NCI-H187 treated with DMSO at 0.1 percent for 48 hours (cell line): ENCODE data around the gene RNASEH2A.
"Not testable (repeated sequence)": the region's sequence is repeated elsewhere in the genome, so short reads cannot be mapped to it uniquely, and the experiment has no call there.

Experiments
- DNase-seq: peaks from one replicate; lab custom pipeline; 2025; lab: John Stamatoyannopoulos, UW

RNASEH2A gene

DNA sequence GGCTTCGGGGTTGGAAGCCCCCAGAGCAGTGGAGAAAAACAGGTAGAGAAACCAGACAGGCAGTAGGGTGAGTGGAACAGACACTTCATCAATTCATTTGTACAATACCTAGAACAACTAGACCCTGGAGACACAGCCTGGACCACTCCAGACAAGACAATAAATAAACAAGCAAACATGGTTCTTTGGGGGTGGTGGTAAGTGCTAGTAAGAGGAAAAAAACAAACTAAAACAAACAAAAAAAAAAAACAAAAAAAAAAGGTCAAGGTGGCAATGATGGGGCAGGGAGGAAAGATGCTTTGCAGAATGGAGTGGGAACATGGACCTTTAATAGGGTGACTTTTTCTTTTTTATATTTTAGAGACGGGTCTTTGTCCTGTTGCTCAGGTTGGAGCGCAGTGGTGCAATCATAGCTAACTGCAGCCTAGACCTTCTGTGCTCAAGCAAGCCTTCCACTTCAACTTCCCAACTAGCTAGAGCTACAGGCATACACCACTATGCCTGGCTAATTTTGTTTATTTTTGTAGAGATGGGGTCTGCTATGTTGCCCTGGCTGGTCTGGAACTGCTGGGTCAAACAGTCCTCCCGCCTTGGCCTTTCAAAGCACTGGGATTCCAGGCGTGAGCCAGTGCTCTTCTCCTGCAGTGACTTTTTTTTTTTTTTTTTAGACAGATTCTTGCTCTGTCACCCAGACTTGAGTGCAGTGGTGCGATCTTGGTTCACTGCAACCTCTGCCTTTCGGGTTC, 12.0 kb upstream of the RNASEH2A start:
- no peak for DNase-seq

DNA sequence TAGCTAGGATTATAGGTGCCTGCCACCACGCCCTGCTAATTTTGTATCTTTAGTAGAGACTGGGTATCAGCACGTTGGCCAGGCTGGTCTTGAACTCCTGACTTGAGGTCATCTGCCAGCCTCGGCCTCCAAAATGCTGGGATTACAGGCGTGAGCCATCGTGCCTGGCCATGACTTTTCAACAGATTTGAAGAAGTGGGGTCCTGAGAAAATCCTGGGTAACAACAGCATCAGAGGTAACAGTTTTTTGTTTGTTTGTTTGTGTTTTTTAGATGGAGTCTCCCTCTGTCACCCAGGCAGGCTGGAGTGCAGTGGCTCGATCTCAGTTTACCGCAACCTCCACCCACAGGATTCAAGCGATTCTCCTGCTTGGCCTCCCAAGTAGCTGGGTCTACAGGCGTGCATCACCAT, 11.4 kb upstream of the RNASEH2A start:
- no peak for DNase-seq

DNA sequence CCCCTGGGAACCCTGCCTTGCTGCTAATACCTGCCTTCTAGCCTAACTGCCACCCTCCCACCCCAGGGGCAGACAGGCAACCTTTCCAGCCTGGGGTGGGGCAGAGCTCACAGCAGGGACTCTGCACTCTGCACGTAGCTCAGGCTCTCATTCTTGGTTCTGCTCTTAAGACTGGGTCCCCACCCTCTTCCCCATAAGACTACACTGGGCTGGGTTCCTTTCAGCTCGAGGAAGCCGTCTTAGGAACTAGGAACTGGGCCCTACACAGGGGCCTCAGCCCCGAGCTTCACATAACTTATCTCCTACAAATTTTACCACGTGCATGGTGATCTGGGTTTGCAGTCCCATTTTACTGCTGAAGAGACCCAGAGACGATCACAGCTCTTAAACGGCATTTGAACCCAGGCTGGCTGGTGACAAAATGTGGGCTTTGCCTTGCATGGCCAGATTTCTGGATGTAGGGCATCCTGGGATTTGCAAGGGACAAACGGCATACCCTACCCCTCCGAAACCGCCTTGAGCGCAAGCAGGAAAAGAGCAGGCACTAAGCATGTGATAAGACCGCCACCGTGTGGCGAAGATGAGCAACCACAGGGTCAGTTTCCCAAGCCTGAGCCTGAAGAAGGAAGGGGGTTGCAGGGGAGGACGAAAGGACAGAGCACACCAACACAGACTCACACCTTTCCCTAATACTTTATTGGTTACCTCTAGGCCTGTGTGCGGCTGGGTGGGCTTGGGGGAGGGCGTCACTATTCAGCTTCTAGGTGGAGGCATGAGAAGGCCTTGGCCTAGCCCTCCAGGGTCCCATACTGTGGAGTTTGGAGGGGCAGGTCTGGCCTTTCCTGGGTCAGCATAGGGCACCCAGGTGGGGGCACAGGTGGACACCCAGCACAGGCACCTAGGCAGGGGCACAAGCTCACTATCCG, 10.0 kb upstream of the RNASEH2A start:
- DNase-seq, result no peak

DNA sequence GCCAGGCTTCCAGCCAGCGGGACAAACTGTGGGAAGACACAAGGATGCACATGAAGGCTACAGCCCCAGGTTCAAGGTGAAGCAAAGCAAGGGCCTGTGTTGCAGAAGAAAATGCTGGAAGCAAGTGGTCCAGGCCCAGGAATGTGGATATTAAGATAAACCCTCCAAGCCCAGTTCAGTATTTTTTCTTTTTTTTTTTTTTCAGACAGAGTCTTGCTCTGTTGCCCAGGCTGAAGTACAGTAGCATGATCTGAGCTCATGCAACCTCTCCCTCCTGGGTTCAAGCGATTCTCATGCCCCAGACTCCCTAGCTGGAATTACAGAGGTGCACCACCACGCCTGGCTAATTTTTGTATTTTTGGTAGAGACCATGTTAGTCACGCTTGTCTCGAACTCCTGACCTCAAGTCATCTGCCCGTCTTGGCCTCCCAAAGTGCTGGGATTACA, 9.2 kb upstream of the RNASEH2A start:
- no peak for DNase-seq

DNA sequence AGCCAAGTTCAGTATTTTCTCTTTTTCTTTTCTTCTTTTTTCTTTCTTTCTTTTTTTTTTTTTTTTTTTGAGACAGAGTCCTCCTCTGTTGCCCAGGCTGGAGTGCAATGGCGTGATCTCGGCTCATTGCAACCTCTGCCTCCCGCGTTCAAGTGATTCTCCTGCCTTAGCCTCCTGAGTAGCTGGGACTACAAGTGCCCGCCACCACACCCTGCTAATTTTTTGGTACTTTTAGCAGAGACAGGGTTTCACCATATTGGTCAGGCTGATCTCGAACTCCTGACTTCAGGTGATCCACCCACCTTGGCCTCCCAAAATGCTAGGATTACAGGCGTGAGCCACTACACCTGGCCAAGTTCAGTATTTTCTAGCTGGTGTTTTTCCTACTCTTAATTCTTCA, 8.8 kb upstream of the RNASEH2A start:
- DNase-seq, result not testable (repeated sequence)

DNA sequence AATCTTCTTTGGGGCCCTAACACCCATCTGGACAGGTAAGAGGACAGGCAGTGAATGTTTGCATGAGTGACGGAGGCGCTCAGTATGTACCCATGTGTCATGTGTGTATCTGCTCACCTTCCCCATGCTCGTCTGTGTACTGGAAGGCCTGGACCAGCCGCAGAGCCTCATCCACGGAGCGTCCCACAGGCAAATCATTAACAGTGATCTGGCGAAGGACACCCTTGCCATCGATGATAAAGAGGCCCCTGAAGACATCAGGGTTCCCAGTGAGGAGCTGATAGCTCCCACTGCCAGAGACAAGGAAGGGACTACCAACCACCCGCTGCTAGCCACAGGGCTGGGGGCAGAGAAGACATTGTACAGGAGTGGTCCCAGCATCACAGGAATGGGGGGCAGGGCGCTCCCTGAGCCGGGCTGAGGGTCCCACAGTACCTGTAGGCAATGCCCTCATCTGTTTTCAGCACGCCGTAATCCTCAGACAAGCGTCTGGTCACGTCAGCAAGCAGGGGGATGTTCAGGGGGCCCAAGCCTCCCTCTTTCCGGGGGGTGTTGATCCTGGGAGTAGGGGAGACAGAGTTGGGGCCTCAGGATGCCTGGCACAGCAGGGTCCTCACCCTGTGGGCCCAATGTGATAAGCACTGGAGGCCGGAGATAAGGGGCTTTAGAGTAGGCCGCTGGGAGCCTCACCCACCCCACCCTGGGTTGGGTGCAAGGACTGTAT, 6.5 kb upstream of the RNASEH2A start:
- no peak for DNase-seq

DNA sequence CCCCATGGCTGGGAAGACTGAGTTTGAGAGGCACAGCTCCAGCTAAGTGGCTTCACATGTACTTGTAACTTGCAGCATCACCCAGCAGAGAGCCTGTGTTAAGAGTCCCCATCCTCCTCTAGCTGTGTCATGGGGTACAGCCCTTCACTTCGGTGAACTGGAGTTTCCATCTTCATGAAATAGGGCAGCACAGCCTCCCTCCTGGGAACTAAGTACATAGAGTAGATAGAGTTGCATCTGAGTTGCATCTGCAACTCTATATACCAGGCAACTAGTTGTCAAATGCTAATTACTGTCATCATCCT, 6.0 kb upstream of the RNASEH2A start:
- DNase-seq, result no peak

DNA sequence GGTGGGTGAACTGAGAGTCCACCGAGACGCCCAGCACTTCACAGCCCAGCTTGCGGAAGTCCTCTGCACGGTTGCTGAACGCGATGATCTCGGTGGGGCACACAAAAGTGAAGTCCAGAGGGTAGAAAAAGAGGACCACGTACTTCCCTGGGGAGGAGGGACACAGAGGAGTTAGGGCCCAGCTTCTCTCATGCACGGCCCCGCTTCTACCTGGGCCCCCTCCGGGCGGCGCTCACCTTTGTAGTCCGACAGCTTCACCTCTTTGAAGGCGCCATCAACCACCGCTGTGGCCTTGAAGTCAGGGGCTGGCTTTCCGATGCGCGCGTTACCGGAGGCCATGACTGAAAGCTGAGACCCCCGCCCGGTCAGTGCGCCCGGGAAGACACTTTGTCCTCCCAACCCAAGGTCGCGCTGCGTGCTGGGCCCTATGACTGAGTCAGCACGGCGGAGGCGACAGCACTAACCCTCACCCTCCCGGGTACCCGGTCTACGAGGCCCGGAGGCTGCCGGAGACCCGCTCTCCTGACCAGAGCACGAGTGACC, 5.4 kb upstream of the RNASEH2A start:
- no peak for DNase-seq

DNA sequence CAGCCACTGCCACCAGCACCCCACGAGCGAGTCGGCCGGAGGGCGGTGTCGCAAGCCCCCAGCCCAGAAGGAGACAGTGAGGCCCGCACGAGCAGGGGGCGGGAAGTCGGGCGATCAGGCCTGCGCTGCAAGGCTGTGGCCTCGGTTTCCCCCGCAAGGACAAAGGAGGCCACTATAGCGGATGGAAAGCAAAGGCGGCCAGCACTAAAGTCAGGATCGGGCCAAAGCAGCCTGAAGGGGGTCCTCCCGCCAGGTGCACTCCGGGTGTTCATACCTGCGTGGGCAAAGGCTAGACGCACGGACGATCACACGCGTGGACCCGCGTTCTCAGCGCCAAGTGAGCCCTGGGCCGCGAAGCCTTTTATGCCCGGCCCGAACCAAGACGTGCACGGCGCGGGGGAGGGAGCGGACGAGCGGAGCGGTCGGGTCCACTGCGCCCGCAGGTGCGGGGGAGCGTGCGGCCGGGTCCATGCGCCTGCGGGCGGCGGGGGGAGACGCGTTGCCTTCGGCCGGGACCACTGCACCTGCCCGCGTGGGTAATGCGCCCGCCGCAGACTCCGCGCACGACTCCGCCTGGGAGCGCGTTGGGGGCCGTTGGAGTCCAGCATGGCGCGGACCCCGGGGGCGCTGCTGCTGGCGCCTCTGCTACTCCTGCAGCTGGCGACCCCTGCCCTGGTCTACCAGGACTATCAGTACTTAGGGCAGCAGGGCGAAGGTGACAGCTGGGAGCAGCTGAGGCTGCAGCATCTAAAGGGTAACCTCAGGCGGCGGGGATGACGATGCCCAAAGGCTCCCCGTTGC, 4.7 kb upstream of the RNASEH2A start, which contains the start of the genes PRDX2 and THSD8:
PRDX2 (minus strand) TSS at position 335 of the 801 bp plus-strand sequence. CDS start 539 bp downstream, outside the sequence.
THSD8 (plus strand) TSS at position 604 of the 801 bp plus-strand sequence; CDS start at position 607, 3 bp downstream.
- no peak for DNase-seq

DNA sequence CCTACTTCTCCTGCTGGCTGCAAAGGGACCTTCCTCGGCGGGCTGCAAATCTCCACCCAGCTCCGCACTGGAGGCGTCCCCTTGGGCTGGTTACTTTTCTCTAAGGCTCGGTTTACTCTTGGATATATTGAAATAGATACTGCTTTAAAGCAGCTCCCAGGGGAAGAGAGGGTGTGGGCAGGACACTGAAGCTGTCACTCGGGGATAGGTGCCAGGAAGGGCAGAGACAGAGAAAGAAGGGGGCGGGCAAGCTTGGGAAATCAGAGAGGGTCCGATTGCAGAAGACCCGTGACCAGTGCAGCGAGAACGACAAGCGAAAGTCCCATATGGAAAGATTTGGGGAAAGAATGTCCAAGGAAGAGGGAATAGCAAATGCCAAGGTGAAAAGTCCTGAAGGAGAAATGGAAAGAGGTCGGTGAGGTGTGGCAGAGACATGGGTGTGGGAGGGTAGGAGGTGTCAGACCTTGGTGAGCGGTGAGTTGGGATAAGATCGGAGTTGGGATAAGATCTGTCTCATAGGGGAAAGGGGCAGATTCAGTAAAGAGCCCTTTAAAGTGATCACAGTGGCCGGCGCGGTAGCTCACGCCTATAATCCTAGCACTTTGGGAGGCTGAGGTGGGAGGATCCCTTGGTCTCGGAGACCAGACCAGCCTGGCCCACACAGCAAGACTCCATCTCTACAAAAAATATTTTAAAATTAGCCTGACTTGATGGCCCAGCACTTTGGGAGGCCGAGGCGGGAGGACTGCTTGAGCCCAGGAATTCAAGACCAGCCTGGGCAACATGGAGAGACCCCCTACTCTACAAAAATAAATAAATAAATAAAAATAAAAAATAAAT, 3.9 kb upstream of the RNASEH2A start:
- no peak for DNase-seq

DNA sequence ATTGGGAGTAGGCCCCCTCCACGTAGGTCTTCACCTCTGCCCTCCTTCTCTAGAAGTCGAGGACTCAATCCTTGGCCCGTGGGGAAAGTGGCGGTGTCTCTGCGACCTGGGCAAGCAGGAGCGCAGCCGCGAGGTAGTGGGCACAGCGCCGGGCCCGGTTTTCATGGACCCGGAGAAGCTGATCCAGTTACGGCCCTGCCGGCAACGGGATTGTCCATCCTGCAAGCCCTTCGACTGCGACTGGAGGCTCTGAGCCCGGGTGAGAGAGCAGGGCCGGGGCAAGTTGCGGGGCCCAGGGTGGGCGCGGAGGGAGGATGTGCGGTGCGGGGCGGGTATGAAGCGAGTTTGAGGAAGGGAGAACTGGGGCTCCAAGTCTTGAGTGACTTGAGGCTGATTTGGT, 2.3 kb upstream of the RNASEH2A start:
- DNase-seq, result no peak

DNA sequence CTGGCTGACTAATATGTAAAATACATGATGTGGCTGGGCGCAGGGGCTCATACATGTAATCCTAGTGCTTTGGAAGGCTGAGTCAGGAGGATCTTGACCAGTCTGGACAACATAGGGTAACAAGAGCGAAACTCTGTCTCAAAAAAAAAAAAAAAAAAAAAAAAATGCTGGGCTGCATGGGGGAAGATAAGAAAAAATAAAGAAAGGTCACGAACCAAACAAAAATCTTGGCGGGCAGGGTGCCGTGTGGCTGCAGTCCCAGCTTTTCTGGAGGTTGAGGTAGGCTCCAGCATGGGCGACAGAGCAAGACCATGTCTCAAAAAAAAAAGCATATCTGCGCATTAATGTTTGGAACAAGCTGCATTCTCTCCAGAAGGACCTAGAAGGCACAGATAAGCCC, 8.7 kb downstream of the RNASEH2A start:
- DNase-seq, result no peak

DNA sequence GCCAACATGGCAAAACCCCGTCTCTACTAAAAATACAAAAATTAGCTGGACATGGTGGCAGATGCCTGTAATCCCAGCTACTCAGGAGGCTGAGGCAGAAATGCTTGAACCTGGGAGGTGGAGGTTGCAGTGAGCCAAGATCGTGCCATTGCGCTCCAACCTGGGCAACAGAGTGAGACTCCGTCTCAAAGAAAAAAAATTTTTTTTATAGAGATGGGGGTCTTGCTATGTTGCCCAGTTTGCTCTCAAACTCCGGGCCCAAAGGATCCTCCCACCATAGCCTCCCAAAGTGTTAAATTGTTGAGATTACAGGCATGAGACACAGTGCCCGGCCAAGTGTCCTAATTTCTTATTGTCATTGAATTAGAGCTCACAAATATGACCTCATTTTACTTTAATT, 10.8 kb downstream of the RNASEH2A start:
- not testable (repeated sequence) for DNase-seq

DNA sequence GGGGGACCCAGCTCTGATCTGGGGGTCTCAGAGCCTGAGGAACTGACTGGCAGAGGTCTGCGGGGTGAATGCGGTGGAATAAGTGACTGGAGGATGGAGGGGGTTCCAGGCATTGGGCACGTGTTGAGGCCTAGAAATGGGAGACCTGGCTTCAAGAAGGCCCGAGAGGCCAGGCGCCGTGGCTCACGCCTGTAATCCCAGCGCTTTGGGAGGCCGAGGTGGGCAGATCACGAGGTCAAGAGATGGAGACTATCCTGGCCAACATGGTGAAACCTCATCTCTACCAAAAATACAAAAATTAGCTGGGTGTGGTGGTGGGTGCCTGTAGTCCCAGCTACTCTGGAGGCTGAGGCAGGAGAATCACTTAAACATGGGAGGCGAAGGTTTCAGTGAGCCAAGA, 11.4 kb downstream of the RNASEH2A start:
- DNase-seq, result not testable (repeated sequence)

DNA sequence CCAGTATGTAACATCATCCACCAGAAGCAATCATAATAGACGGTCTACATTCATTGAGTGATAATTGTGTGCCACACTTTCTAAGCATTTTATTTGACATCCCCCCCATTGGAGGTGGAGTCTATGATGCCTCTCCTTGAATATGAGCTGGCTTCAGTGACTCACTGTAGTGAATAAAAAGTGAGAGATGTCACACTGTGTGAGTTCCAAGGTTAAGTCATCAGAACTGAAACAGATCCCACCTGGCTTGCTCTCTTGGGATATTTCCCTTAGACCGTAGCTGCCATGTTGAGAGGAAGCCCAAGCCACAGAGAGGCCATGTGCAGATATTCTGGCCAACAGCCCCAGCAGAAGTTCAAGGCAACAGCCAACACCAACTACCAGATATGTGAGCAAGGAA, 15.4 kb downstream of the RNASEH2A start:
- DNase-seq, result no peak

DNA sequence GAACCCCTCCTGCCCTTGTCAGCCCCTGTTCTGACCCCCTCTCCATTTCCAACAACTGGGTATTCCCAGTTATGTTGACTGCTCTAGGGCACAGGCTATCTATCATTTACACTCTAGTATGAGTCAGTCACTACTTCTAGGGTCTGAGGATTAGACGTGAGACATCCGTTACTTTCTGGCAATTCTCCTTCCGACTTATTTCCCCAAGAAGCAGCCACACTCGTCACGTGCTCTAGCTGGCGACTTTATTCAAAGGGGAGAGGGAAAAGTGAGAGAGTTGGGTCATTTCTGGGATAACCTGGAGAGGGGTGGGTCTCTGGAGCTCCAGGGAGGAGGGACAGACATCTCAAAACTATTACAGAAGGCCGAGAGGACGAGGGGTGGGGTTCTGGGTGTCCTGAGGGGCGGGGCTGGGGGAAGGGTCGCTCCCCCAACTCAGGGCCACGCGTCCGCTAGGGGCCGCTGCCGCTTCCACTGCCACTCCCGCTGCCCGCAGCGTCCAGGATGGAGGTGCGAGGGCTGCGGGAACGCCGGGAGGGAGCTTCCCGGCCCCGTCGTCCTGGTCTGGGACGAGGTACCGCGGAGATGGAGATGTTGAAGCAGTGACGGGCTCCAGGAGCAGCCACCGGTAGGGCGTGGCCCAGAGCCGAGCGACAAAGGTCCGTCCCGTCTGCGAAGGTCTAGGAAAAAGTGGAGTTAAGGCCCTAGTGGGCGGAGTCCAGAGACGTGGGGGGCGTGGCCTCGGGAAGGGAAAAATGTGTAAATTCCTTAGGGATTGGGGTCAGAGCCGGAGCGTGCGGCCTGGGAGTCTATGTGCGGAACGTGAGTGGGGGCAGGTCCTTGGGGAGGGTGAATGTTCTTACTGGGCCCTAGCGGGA, 19.1 kb downstream of the RNASEH2A start:
- DNase-seq, result no peak

DNA sequence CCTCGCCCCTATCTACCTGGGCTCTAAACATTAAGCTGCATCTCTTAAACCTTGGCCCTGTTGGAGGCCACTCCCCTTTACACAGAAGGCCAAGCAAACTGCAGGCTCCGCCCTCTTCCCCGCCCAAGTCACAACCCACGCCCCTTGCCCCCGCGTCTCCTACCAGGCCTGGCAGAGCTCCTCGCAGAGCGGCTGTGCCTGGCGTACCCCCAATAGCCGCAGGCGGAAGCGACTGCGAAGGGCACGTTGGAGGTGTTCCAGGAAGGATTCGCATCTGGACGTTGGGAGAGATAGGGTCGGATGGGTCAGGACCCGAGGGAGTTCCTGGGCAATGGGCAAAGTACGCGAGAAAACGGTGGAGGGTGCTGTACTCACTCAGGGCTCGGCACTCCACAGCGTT, 22.1 kb downstream of the RNASEH2A start:
- no peak for DNase-seq

DNA sequence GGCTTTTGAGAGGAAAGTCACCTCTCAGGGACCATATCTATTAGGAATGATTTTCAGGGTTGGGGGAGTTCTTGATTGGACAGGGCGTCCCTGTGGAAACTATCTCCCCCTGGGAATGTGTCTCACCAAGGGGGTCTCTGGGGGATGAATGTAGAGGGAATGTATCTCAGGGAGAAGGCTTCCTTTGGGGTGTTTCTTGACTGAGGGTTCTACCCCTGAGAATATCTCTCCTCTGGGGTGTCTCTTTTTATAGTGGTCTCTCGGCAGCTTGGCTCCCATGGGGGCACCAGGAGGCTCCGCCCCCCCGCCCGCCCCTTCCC, 27.0 kb downstream of the RNASEH2A start:
- no peak for DNase-seq

DNA sequence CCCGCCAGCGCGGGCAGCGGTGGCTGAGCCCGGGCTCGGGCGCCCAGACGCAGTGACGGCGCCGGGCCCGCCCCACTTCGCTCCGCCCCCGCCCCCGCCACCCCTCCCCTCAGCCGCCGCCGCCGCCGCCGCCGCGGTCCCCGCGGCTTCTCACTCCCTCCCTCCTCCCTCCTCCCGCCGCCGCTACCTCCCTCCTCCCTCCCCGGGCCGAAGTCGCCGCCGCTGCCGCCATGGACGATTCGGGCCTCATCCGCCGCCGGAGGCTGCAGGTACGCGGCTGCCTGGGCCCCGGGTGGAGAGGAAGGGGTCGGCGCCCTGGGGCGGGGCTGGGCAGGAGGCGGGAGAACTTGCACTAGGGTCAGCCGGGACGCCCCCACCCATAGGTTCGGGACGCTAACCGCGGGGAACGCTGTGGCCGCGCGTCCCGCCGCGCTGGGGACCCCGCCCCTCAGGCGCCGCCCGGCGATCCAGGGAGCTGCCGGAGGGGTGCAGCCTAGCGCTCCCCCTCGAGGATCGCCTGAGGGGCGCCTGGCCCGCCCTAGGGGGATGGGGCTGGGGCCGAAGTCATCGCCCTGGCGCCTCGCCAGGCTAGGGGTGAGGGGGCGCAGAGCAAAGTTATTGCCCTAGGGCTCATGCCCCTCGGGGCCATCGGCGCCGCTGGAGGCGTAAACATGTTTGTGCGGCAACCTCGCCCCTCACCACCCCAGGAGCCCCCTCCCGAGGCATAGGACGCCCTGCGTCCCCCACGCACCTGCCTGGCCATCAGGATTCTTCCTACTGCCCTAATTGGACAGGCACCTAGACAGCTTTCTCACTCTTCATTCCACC, 27.6 kb downstream of the RNASEH2A start:
- no peak for DNase-seq
